ENCODE measurements around the gene VPS51.

GRCh38 chr11:65087827-65088226 is 8.2 kb upstream of the VPS51 start:
- TF ChIP-seq CTCF (IDR thresholded peaks at IDR 0.05) (no peak), POLR2A (IDR thresholded peaks at IDR 0.05) (no peak)
